ENCODE data around the gene BNIP3.

The BNIP3 gene, protein sequence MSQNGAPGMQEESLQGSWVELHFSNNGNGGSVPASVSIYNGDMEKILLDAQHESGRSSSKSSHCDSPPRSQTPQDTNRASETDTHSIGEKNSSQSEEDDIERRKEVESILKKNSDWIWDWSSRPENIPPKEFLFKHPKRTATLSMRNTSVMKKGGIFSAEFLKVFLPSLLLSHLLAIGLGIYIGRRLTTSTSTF

DNA sequence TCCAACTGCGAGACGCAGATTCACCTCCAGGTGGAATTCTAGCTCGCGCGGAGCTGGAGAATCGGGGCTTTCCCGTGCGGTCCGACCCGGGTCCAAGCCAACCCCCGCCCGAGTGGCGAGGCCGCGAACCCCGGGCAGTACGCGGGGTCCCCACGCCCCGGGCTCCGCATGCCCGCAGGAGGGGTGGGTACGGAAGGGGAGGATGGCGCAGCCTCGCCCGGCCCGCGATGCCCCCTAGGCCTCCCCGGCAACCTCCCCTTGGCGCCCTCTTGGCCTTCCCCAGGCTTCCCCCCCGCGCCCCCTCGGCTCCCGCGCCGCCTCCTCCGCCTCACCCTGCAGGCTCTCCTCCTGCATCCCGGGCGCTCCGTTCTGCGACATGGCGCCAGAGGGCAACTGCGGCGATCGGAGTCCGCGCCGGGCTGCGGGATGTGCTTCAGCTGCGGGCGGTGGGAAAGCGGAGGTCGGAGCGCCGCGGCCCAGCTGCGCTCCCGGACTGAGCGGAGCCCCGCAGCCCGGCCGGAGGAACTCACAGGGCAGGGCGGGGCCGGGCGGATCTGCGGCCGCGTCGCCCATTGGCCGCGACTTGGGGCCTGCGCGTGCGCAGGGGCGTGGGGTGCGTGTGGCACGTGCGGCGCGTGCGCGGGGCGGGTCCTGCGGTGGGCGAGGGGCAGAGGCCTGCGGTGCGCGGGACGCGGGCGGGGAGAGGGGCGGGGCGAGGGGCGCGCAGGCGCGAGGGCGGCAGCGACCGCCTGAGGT, at the start of gene BNIP3:
Gene BNIP3, minus strand, starts transcription at position 495 of the 756 bp plus-strand sequence. Its CDS starts 117 bp downstream, at position 378.
- DNase-seq = peak; percentile 93

DNA sequence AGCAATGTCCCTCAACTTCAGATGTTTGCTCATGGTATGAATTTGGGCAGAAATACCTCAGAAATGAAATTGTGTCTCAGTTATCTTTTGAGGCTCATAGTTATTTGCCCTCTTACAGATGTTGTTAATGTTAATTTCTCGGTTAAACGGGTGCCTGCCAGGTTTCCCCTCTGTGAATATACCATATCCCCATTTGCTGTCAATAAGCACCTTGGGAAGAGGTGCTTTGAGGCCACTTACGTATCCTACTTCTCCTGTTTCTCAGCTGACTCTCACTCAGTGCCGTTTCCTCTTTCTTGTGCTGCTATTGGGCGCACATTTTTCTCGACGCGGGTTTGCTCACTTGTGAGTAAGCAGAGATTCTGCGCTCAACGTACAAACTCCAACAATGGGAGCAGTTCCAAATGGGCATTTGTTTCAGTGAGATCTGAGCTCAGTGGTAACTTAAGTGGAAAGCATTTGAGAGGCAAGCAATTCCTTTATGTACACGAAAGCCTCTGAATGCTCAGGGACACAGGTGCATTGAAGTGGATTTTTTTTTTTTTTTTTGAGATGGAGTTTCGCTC, 49.3 kb upstream of the BNIP3 start:
- DNase-seq = no peak

- no peak for DNase-seq
These were observed 47.0 kb upstream of the BNIP3 start for GRCh38 chr10:132028706-132029105.

GRCh38 chr10:132027423-132027983, 45.8 kb upstream of the BNIP3 start:
- DNase-seq = no peak

DNA sequence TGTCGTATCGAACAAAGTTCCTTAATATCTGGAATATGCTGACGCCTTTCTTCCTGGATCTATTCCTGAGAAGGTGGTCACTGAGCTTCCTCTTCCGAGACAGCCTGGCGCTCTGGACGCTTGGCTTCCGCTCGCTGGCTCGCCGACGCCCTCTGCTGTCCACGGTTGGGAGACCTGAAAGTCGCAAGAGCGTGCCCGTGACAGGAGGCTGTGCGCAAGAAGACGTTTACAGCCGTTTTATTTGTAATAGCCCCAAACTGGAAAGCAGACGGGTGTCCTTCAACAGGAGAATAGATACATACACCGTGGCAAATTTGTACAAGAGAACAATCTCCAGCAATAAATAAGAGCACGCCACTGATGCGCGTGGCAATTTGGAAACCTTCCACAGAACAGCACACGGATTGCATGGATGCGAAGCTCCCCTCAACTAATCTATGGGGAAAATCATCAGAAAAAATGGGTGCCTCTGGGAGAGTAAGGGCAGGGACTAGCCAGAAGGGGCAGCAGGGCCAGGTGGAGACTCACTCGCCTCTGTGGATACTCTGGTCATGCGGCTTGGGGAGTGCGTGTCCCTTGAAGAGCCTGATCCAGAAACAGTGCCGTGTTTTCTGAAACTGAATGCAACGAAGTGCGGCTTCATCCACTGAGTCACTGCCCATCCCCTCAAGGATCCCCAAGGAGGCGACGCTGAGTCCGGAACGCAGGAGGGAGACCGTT, 41.5 kb upstream of the BNIP3 start:
- DNase-seq = peak; percentile 64

DNA sequence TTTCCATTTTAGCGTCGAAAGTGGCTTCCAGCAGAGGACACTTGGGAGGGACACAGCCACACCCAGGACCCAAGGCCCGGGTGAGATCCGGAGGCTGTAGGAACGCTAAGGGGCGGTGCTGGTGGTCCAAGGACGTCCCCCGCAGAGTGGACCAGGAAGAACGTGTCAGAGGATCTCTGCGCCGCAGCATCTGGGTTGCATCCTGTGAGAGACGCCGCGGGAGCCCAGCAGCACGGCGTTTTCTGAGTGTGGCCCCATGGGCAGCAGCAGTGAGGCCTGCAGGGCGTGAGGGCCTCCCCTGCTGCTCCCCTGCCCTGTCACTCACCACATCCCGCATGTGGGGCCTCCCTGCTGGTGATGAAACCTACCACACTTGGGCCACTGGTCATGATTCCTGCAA, 40.5 kb upstream of the BNIP3 start:
- DNase-seq = no peak

GRCh38 chr10:132021504-132022143, 39.9 kb upstream of the BNIP3 start:
- no peak for DNase-seq

- no peak for DNase-seq
These were observed 39.3 kb upstream of the BNIP3 start for GRCh38 chr10:132021046-132021445.

DNA sequence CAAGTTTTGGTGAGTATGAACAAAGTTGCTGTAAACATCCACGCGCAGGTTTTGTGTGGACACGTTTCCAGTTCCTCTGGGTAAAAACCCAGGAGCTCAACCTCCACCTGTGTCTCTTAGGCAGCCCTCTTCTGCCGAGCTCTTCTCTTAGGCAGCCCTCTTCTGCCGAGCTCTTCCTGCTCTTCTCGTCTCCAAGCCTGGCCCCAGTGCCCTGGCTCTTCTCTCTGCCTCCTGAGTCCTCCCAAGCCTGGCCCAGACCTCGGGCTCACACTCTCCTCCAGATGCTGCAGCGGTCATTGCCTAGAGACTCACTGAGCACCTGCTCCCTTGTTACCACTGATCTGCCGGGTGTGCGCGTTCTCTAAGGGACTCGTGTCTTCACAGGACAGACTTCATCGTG, 38.7 kb upstream of the BNIP3 start:
- DNase-seq = no peak

- DNase-seq = no peak
These were observed 37.6 kb upstream of the BNIP3 start for GRCh38 chr10:132019366-132019765.

DNA sequence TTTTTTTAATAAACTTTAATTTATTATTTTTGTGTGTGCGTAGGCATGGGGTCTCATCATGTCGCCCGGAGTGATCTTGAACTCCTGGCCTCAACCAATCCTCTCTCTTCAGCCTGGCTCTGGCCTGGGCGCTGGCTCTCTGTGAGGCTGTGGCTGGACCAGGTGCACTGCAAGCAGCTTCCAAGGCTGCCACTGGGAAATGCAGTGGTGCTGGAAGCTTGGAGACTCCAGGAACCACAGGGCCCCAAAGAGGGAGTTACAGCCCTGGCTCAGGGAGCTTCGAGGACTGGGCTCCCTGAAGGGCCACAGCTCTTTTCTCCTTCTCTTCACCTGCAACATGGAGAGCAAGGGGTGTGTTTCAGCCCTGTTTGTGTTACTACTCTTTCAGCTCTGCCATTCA, 36.7 kb upstream of the BNIP3 start:
- DNase-seq = no peak

GRCh38 chr10:132016514-132016913, 34.8 kb upstream of the BNIP3 start:
- no peak for DNase-seq

DNA sequence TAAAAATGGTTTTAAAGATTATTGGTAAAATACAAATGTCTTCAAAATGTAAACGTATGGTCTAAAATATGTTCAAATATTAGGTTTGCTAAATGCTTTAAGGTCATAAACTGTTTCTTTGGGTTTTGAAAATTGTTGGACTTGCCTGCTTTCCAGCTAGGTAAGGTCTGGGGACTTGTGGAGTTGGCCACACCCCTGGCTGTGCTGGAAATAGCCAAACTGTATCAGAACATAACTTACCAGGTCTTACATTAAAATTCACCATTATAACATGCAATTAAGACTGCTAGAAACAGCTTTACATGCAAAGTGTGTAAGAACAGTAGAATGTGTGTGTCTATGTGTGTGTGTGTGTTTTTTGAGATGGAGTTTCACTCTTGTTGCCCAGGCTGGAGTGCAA, 29.7 kb upstream of the BNIP3 start:
- DNase-seq = no peak

DNA sequence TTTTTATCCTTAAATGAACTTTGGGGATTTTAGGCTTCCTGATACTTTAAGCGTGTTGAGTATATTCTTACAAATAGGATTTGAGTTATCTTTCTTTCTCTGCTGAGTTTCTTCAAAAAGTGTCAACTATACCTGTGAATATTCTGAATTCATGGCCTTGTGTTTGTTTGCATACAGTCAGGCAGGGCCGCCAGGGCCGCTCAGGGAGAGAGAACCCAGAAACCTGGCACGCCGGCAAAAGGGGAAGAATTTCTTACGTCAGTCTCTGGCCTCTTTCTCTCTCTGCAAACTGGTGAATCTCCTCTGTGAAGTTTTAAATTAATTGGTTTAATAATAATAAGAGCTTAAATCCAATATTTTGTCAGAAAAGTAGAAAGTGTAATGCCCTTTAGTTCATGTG, 29.3 kb upstream of the BNIP3 start:
- DNase-seq = no peak

GRCh38 chr10:132010483-132010882, 28.8 kb upstream of the BNIP3 start:
- no peak for DNase-seq

DNA sequence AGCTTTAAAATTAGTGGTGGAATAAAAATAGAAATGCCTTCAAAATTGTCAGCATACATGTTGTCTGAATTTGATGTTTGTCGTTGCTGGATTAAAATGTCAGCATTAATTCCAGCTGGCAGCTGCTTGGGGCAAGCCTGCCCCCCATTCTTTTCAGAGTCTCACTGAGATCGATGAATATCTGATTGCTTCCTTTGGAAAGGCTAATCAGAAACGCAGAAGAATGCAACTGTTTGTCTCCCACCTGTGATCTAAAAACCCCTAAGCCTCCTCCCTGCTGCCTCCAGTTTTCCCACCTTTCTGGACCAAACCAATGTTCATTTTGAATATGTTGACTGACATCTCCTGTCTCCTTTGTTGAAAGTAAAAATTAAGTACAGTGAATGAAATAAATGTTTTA, 27.9 kb upstream of the BNIP3 start:
- no peak for DNase-seq

DNA sequence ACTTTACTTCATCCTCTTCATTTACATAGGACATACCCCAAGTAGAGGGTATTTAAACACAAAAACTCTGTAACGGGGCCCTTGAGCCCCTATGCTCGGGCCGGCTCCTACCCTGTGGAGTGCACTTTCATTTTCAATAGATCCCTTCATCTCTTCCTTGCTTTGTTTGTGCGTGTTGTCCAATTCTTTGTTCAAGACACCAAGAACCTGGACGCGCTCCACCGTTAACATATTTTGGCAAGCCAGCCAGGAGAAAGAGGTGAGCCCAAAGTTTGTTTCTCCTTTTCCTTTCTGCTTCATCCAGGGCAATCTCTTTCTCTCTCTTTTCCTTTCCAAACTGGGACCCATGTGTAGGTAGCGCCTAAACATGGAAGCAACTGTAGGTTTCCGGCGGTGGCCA, 26.0 kb upstream of the BNIP3 start:
- no peak for DNase-seq

DNA sequence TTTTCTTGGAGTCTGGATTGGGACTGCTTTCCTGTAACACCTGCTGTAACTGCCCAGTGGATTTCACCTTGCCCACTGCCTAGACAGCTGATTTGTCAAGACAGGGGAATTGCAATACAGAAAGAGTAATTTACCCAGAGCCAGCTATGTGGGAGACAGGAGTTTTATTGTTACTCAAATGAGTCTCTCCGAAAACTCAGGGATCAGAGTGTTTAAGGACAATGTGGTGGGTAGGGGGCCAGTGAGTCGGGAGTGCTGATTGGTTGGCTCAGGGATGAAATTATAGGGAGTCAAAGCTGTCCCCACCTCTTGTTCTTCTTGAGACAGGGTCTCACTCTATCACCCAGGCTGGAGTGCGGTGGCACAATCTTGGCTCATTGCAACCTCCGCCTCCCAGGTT, 25.2 kb upstream of the BNIP3 start:
- DNase-seq = no peak

DNA sequence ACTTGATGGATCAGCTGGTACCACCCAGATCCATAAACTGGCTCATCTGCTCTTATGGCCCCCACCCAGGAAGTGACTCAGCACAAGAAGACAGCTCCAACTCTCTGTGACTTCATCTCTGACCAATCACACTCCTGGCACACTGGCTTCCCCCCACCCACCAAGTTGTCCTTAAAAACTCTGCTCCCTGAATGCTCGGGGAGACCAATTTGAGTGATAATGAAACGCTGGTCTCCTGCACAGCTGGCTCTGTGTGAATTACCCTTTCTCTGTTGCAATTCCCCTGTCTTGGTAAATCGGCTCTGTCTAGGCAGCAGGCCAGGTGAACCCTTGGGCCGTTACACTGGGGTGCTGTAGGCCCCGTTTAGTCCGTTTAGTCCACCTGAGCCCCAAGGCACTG, 23.4 kb upstream of the BNIP3 start:
- no peak for DNase-seq

GRCh38 chr10:132004052-132004451, 22.3 kb upstream of the BNIP3 start:
- no peak for DNase-seq

DNA sequence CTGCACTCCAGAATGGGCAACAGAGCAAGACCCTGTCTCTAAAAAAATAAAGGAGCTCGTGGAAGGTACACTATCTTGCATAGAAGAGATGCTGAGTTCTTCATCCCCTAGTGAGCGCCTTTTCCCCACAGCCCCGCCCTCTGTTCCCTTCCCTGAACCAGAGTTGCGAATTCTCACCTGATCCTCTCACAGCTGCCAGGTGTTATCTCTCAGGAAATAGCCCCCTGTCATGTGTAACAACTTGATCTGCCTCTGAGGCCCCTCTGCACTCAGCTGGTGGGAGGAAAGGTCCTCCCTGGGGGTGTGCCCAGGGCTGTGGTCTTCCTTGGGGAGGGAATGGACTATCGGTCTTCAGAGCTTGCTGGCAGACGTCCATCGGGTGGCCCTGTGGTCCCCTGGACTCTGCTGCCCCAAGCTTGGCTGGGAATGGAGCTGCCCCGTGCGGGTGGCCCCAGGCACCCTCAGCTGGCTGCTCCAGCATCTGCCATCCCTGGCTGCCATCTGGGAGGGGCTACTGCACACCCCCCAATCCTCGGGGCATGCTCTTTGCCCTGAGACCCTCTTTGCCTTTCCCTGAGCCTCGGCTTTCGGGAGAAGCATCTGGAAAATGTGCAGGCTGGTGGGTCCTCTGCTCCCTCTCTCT, 21.7 kb upstream of the BNIP3 start:
- DNase-seq = no peak

- no peak for DNase-seq
These were observed 20.3 kb upstream of the BNIP3 start for GRCh38 chr10:132002004-132002403.

All from activated CD4-positive, alpha-beta T cell treated with anti-CD3 and anti-CD28 coated beads for 1 hour (primary cell).